Hypothalamus (tissue), 51 donors: ENCODE results near the gene GABRR3.
A peak's percentile ranks its signal among the peaks of the same experiment; 100 is the strongest.

Experiments used
- DNase-seq, 51 donors: peaks; one replicate each; lab custom pipeline; 2025; lab: John Stamatoyannopoulos, UW

GABRR3 gene

GRCh38 chr3:97959872-97960271 lies 75.2 kb downstream of the GABRR3 start:
- DNase-seq = no peak

GRCh38 chr3:97958796-97959195 lies 76.3 kb downstream of the GABRR3 start:
- DNase-seq = no peak

GRCh38 chr3:97958396-97958795 lies 76.7 kb downstream of the GABRR3 start:
- no peak for DNase-seq

GRCh38 chr3:97957617-97958311 lies 77.4 kb downstream of the GABRR3 start:
- DNase-seq = no peak

- DNase-seq = no peak
These were observed 79.1 kb downstream of the GABRR3 start for GRCh38 chr3:97956051-97956450.

GRCh38 chr3:97954228-97954827 lies 80.8 kb downstream of the GABRR3 start:
- no peak for DNase-seq

- no peak for DNase-seq
These were observed 82.2 kb downstream of the GABRR3 start for GRCh38 chr3:97952872-97953271.

- peak in 3 of 51 donors; percentile 15 to 49 (median 17) for DNase-seq
These were observed 82.8 kb downstream of the GABRR3 start for GRCh38 chr3:97952280-97952679.

GRCh38 chr3:97950360-97950759 lies 84.8 kb downstream of the GABRR3 start:
- DNase-seq = no peak

GRCh38 chr3:97949743-97950142 lies 85.4 kb downstream of the GABRR3 start:
- no peak for DNase-seq

GRCh38 chr3:97949110-97949485 lies 86.0 kb downstream of the GABRR3 start:
- DNase-seq = no peak

- DNase-seq = no peak
These were observed 86.6 kb downstream of the GABRR3 start for GRCh38 chr3:97948351-97949109.

- peak in 1 of 51 donors; percentile 35 for DNase-seq
These were observed 92.1 kb downstream of the GABRR3 start for GRCh38 chr3:97942801-97943546.

- DNase-seq = no peak
These were observed 95.1 kb downstream of the GABRR3 start for GRCh38 chr3:97940034-97940433.

- no peak for DNase-seq
These were observed 95.7 kb downstream of the GABRR3 start for GRCh38 chr3:97939401-97939800.

GRCh38 chr3:97938444-97938843 lies 96.7 kb downstream of the GABRR3 start:
- no peak for DNase-seq

- peak in 1 of 51 donors; percentile 7 for DNase-seq
These were observed 97.9 kb downstream of the GABRR3 start for GRCh38 chr3:97937205-97937604.

- DNase-seq = no peak
These were observed 99.3 kb downstream of the GABRR3 start for GRCh38 chr3:97935842-97936241.
